ENCODE measurements around the gene SUCLA2. TPM values are rescaled to one million over a fixed set of nuclear protein-coding genes. Genes with fewer than 3 reads are reported as not detected.
A peak's percentile ranks its signal among the peaks of the same experiment; 100 is the strongest.

The SUCLA2 gene
- total RNA-seq, 2 experiments from 2014 or later: 18.7 to 21.4 TPM

- intact Hi-C loops (cut with DNase I, micrococcal nuclease): no loop called here
- H3K4me3 ChIP-seq (ENCODE audit: low read length): no peak overlapping the region
- no peaks in the 10 kb centered on the region for H3K4me1 ChIP-seq (ENCODE audit: insufficient read depth, low read length)
- Mint-ChIP-seq H3K36me3 (ENCODE audit: low read depth) (peaks cover 33% of the 10 kb centered on the region), H3K4me1 (ENCODE audit: low read depth) (no peaks in the 10 kb centered on the region), H3K4me3 (no peak overlapping the region), H3K9me3 (peaks cover 1% of the 10 kb centered on the region), H3K27ac (no peak overlapping the region), H3K27me3 (no peaks in the 10 kb centered on the region)
- H3K36me3 ChIP-seq (ENCODE audit: insufficient read depth, low read length): no peaks in the 10 kb centered on the region
- TF ChIP-seq CTCF (IDR thresholded peaks at IDR 0.05): no peak
- no peaks in the 10 kb centered on the region for H3K27me3 ChIP-seq (ENCODE audit: control insufficient read depth in 1 of 2, insufficient read depth in 2 of 2, low read length in 2 of 2)
- peaks cover 0 to 3% of the 10 kb centered on the region in 2 experiments for H3K9me3 ChIP-seq (ENCODE audit: control insufficient read depth in 1 of 2, insufficient read depth in 1 of 2, low read length in 2 of 2)
- CTCF ChIA-PET: no interaction called here
- DNase-seq (no peak), ATAC-seq (ENCODE audit: poor library complexity) (no peak)
- no peak overlapping the region for H3K27ac ChIP-seq (ENCODE audit: low read depth in 1 of 2, low read length in 2 of 2)
- POLR2A ChIA-PET: no interaction called here
These were observed 66.7 kb downstream of the SUCLA2 start for GRCh38 chr13:47934371-47934770.

- CTCF ChIA-PET: interaction anchor here (0.6 kb wide), 1 partner anchor 13 kb away, joined by 3 read pairs; no protein-coding TSS in a partner anchor
- Mint-ChIP-seq H3K27me3 (no peaks in the 10 kb centered on the region), H3K36me3 (ENCODE audit: low read depth) (peaks cover 23% of the 10 kb centered on the region), H3K4me3 (no peak overlapping the region), H3K4me1 (ENCODE audit: low read depth) (no peaks in the 10 kb centered on the region), H3K27ac (no peak overlapping the region), H3K9me3 (peaks cover 1% of the 10 kb centered on the region)
- POLR2A ChIA-PET: no interaction called here
- no peak overlapping the region for H3K27ac ChIP-seq (ENCODE audit: low read depth in 1 of 2, low read length in 2 of 2)
- H3K9me3 ChIP-seq (ENCODE audit: control insufficient read depth in 1 of 2, insufficient read depth in 1 of 2, low read length in 2 of 2): peaks cover 0 to 3% of the 10 kb centered on the region in 2 experiments
- H3K4me1 ChIP-seq (ENCODE audit: insufficient read depth, low read length): no peaks in the 10 kb centered on the region
- no peak for TF ChIP-seq CTCF (IDR thresholded peaks at IDR 0.05)
- no peaks in the 10 kb centered on the region for H3K27me3 ChIP-seq (ENCODE audit: control insufficient read depth in 1 of 2, insufficient read depth in 2 of 2, low read length in 2 of 2)
- H3K36me3 ChIP-seq (ENCODE audit: insufficient read depth, low read length): no peaks in the 10 kb centered on the region
- DNase-seq (peak in 2 of 14 experiments; percentile 12 to 15), ATAC-seq (ENCODE audit: poor library complexity) (no peak)
- intact Hi-C loops (cut with DNase I, micrococcal nuclease): no loop called here
- no peak overlapping the region for H3K4me3 ChIP-seq (ENCODE audit: low read length)
These were observed 67.8 kb downstream of the SUCLA2 start for GRCh38 chr13:47932950-47933923.

GRCh38 chr13:47930649-47931165, 70.4 kb downstream of the SUCLA2 start:
- no peak for DNase-seq
- Histone ChIP-seq H3K36me3 (ENCODE audit: insufficient read depth, low read length) (no peaks in the 10 kb centered on the region), H3K27me3 (ENCODE audit: control insufficient read depth in 1 of 2, insufficient read depth in 2 of 2, low read length in 2 of 2) (no peaks in the 10 kb centered on the region), H3K4me3 (ENCODE audit: low read length) (no peak overlapping the region), H3K4me1 (ENCODE audit: insufficient read depth, low read length) (no peaks in the 10 kb centered on the region), H3K27ac (ENCODE audit: low read depth in 1 of 2, low read length in 2 of 2) (no peak overlapping the region), H3K9me3 (ENCODE audit: control insufficient read depth in 1 of 2, insufficient read depth in 1 of 2, low read length in 2 of 2) (peaks cover 0 to 3% of the 10 kb centered on the region in 2 experiments)
- POLR2A ChIA-PET: no interaction called here
- Mint-ChIP-seq H3K27me3 (no peaks in the 10 kb centered on the region), H3K36me3 (ENCODE audit: low read depth) (peaks cover 2% of the 10 kb centered on the region), H3K4me1 (ENCODE audit: low read depth) (no peaks in the 10 kb centered on the region), H3K27ac (no peak overlapping the region), H3K9me3 (no peaks in the 10 kb centered on the region), H3K4me3 (no peak overlapping the region)
- TF ChIP-seq CTCF (IDR thresholded peaks at IDR 0.05): no peak
- no peak for ATAC-seq (ENCODE audit: poor library complexity)
- intact Hi-C loops (cut with DNase I, micrococcal nuclease): no loop called here
- CTCF ChIA-PET: no interaction called here
